Liver (tissue), 3 donors: ENCODE results near the gene RPS28.
"Not testable (repeated sequence)": the region's sequence is repeated elsewhere in the genome, so short reads cannot be mapped to it uniquely, and the experiment has no call there.

Experiments used
- CTCF ChIP-seq: fragments of 150-350 bp; IDR thresholded peaks from 2 replicates; pipeline ENCODE4 v1.5.1; 2017; ENCODE audit warnings: improper control_type of control experiment, low read depth, low read length; ENCODE audit not compliant: missing input control
- EGR1 ChIP-seq, 2 donors: IDR thresholded peaks; 2 replicates each; pipeline ENCODE4 v1.6.1; 2016 to 2018; ENCODE audit warnings: antibody characterized with exemption in 2 of 2, low read depth in 2 of 2
- MAX ChIP-seq: IDR thresholded peaks from 2 replicates; pipeline ENCODE4 v1.6.1; 2016; ENCODE audit warnings: antibody characterized with exemption
- REST ChIP-seq: IDR thresholded peaks from 2 replicates; pipeline ENCODE4 v1.6.1; 2016; ENCODE audit warnings: antibody characterized with exemption, mild to moderate bottlenecking
- RXRA ChIP-seq, 2 donors: IDR thresholded peaks; 2 replicates each; pipeline ENCODE4 v1.6.1; 2017 to 2018; ENCODE audit warnings: antibody characterized with exemption in 2 of 2, mild to moderate bottlenecking in 1 of 2
- SP1 ChIP-seq: IDR thresholded peaks from 2 replicates; pipeline ENCODE4 v1.6.1; 2018; ENCODE audit warnings: antibody characterized with exemption, mild to moderate bottlenecking
- YY1 ChIP-seq: IDR thresholded peaks from 2 replicates; pipeline ENCODE4 v1.6.1; 2016; ENCODE audit warnings: antibody characterized with exemption, mild to moderate bottlenecking
- donor health status: healthy.
- donor health status: healthy.

- TF ChIP-seq REST; SP1; CTCF; YY1; RXRA (IDR thresholded peaks at IDR 0.05); MAX; EGR1 (IDR thresholded peaks at IDR 0.05; ENCODE audit: low read depth in 2 of 2): not testable (repeated sequence)
These were observed 31.5 kb downstream of the RPS28 start for GRCh38 chr19:8352845-8353244.
